ENCODE data around the gene FAM184A.

DNA sequence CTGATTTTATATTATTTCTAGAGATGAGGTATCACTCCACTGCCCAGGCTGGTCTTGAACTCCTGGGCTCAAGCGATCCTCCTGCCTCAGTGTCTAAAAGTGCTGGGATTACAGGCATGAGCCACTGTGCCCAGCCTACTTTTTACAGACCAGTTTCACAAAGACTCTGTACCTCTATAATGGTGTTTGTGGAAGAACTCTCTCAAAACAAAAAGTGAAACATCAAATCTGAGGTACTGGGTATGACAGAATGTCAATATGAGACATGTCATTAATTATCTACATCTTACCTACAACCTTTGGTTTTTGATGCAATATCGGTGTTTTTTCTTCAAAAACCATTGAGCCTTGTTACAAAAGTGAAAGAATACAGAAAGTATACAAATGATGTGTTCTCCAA is 94.1 kb downstream of the FAM184A start:
- TF ChIP-seq, protein P1, sequence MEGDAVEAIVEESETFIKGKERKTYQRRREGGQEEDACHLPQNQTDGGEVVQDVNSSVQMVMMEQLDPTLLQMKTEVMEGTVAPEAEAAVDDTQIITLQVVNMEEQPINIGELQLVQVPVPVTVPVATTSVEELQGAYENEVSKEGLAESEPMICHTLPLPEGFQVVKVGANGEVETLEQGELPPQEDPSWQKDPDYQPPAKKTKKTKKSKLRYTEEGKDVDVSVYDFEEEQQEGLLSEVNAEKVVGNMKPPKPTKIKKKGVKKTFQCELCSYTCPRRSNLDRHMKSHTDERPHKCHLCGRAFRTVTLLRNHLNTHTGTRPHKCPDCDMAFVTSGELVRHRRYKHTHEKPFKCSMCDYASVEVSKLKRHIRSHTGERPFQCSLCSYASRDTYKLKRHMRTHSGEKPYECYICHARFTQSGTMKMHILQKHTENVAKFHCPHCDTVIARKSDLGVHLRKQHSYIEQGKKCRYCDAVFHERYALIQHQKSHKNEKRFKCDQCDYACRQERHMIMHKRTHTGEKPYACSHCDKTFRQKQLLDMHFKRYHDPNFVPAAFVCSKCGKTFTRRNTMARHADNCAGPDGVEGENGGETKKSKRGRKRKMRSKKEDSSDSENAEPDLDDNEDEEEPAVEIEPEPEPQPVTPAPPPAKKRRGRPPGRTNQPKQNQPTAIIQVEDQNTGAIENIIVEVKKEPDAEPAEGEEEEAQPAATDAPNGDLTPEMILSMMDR (IDR thresholded peaks at IDR 0.05; ENCODE audit: borderline replicate concordance, extremely low read depth, low read length, poor library complexity, severe bottlenecking): no peak
- no peak for TF ChIP-seq EZH2 (IDR thresholded peaks at IDR 0.05; ENCODE audit: borderline replicate concordance, low read depth, low read length, severe bottlenecking)
